Cardiac fibroblast (primary cell): ENCODE data around the gene CYP11A1.
"Not testable (repeated sequence)": the region's sequence is repeated elsewhere in the genome, so short reads cannot be mapped to it uniquely, and the experiment has no call there.

Experiments
- DNase-seq, 2 donors: peaks; one replicate each; pipeline versions ENCODE4 v3.0.0 to v3.0.0-alpha.2; 2010; ENCODE audit warnings: low read depth in 2 of 2
- H3K4me3 ChIP-seq, 2 donors: replicated peaks in 1 of 2; 1 replicate in 1 of 2; 2 replicates in 1 of 2; pipeline ENCODE4 v1.5.1; 2011; ENCODE audit warnings: low read depth in 2 of 2, low read length in 2 of 2, mild to moderate bottlenecking in 2 of 2, moderate library complexity in 1 of 2
- CTCF ChIP-seq: IDR thresholded peaks from one replicate; pipeline ENCODE4 v1.5.1; 2011; ENCODE audit warnings: low read depth, mild to moderate bottlenecking, low read length, inconsistent platforms

Gene CYP11A1

DNA sequence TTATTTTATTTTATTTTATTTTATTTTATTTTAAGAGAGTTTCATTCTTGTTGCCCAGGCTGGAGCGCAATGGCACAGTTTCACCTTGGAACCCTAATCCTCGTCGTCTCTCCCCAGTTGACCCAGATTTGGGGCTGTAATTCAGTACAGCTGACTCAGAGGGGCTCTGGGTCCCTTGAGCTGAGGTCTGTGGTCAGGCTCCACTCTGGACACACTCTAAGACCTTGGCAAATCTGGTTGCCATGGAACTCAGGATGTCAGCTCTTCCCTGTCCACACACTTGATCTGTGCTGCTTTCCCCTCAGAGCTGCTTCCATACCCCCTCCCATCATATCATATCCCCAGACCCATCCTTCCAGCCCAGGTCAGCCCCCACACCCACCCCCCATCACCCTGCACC is 675 bp upstream of the CYP11A1 start:
- TF ChIP-seq CTCF: no peak
- H3K4me3 ChIP-seq: no peak overlapping the region
- DNase-seq: no peak

GRCh38 chr15:74365598-74366445 is 1.6 kb downstream of the CYP11A1 start:
- H3K4me3 ChIP-seq: peak overlapping the region; percentile 50 to 53
- no peak for TF ChIP-seq CTCF
- peak; percentile 49 to 72 for DNase-seq

DNA sequence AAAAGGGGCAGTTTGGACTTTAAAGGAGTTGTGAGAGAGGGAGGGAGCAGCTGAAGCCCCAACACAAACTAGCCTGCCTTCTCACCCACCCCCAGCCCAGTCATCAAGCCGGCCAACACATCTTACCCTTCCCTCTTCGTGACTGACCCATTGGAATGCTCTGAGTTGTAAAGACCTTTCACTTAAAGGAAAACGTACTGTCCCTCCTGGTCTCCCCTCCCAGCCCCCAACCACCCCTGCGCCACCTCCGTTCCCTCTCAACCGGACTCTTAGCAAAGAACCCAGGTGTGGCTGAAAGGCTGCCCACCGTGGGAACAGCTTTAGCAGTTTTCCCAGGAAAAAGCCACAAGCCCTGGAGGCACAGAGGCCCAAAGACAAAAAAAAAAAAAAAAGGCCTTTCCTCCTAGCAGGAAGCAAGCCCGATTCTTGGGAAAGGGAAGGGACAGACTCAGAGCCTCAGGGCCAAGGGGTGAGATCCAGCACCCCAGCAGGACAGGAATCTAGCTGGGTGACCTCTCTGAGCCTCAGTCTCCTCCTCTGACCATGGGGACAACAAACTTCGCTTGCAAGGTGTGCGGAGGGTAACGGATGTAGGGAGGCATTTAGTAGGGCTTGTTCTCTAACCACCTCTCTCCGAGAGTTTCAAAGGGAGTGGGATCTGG is 2.4 kb downstream of the CYP11A1 start:
- TF ChIP-seq CTCF: no peak
- DNase-seq: no peak
- H3K4me3 ChIP-seq: no peak overlapping the region

DNA sequence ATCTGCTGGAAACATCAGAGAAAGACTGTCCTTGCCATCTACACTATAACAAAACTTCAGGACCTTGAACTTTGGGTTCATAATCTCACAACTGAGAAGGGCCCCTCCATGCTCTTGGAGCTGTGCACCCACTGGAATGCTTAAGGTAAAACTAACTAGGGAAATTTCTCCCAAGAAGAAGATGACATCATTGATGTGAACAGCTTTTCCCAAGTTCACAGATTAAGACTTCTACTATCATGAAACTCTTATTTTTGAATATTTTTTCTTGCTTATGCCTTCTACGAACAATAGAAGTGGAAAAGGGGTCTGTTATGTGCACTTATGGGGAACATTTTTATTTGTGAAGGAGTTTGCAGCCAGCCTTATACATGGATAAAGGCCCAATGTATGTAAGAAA is 5.0 kb downstream of the CYP11A1 start:
- no peak for TF ChIP-seq CTCF
- no peak for DNase-seq
- H3K4me3 ChIP-seq: no peak overlapping the region

GRCh38 chr15:74360855-74361254 is 6.6 kb downstream of the CYP11A1 start:
- DNase-seq, H3K4me3 ChIP-seq: not testable (repeated sequence)

DNA sequence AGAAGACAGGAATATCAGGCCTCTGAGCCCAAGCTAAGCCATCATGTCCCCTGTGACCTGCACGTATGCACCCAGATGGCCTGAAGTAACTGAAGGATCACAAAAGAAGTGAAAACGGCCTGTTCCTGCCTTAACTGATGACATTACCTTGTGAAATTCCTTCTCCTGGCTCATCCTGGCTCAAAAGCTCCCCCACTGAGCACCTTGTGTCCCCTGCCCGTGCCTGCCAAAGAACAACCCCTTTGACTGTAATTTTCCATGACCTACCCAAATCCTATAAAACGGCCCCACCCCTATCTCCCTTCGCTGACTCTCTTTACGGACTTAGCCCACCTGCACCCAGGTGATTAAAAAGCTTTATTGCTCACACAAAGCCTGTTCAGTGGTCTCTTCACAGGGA is 8.1 kb downstream of the CYP11A1 start:
- DNase-seq, H3K4me3 ChIP-seq: not testable (repeated sequence)

DNA sequence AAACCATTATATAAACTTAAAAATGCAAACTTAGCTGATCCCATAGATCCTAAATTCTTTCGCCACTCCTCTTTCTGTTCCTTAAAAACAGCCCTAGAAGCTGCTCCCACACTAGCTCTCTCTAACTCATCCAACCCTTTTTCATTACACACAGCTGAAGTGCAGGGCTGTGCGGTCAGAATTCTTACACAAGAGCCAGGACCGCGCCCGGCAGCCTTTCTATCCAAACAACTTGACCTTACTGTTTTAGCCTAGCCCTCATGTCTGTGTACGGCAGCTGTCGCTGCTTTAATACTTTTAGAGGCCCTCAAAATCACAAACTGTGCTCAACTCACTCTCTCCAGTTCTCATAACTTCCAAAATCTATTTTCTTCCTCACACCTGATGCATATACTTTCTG is 9.9 kb downstream of the CYP11A1 start:
- not testable (repeated sequence) for DNase-seq, H3K4me3 ChIP-seq

DNA sequence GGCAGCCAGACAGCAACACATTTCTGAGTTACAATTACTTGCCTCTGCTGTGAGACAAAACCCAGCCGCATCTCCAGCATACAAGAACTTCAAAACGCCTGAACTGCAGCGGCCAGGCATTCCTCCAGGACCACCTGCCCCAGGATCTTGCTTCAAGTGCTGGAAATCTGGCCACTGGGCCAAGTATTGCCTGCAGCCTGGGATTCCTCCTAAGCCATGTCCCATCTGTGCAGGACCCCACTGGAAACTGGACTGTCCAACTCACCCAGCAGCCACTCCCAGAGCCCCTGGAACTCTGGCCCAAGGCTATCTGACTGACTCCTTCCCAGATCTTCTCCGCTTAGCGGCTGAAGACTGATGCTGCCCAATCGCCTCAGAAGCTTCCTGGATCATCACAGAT is 11.4 kb downstream of the CYP11A1 start:
- H3K4me3 ChIP-seq, DNase-seq: not testable (repeated sequence)

GRCh38 chr15:74353992-74354391 is 13.5 kb downstream of the CYP11A1 start:
- H3K4me3 ChIP-seq, DNase-seq: not testable (repeated sequence)
